Ishikawa (cell line): ENCODE data around the gene TMEM139.

ENCODE experiments used
- EGR1 ChIP-seq: IDR thresholded peaks from 2 replicates; pipeline ENCODE4 v1.6.1; 2012
- REST ChIP-seq: IDR thresholded peaks from 2 replicates; pipeline ENCODE4 v1.6.1; 2012; ENCODE audit warnings: low read depth, mild to moderate bottlenecking
- TAF1 ChIP-seq: IDR thresholded peaks from 2 replicates; pipeline ENCODE4 v1.6.1; 2012; ENCODE audit warnings: low read depth, mild to moderate bottlenecking
- ZBTB7A ChIP-seq: IDR thresholded peaks from 2 replicates; pipeline ENCODE4 v1.6.1; 2012; ENCODE audit warnings: low read depth

GRCh38 chr7:143292876-143293275, 8.1 kb downstream of the TMEM139 start:
- TF ChIP-seq ZBTB7A: no peak
- no peak for TF ChIP-seq EGR1
- no peak for TF ChIP-seq TAF1
- TF ChIP-seq REST: no peak
